HCT116 (cell line): ENCODE data around the gene TSC2. TPM values are rescaled to one million over a fixed set of nuclear protein-coding genes. Genes with fewer than 3 reads are reported as not detected.

Source experiments
- ATAC-seq: fragments of 200-7000 bp; cut with Tn5 transposase; 2 replicates; pipeline ENCODE4 v1.9.1; 2020; ENCODE audit warnings: mild to moderate bottlenecking, moderate library complexity
- BruUV-seq: library from RNA; stranded (reverse); fragments of 400-500 nt; replicated peaks from 2 replicates; lab custom pipeline; 2021; lab: Mats Ljungman, UMichigan
- CTCF ChIA-PET: fragments of 300-600 bp; sonication (Branson Sonifier 250); formaldehyde crosslinking; loops from one replicate; lab custom pipeline; 2021; ENCODE audit warnings: antibody characterized with exemption; lab: Charles Lee
- POLR2A ChIA-PET: fragments of 300-600, 350-600 bp; sonication (Branson Sonifier 250); formaldehyde crosslinking; loops from one replicate; lab custom pipeline; 2021; ENCODE audit warnings: antibody characterized with exemption; lab: Charles Lee
- RAD21 ChIA-PET, 2 experiments: fragments of 300-600 bp; sonication (Branson Sonifier 250); formaldehyde crosslinking; loops; one replicate each; lab custom pipeline; 2023; ENCODE audit warnings: low total read pairs in 2 of 2; ENCODE audit not compliant: uncharacterized antibody in 2 of 2, unreplicated experiment in 2 of 2, low non-redundant PET in 1 of 2; lab: Charles Lee
- DNase-seq: peaks from one replicate; pipeline ENCODE4 v3.0.0-alpha.2; 2010; ENCODE audit warnings: low read depth, low spot score
- H2AFZ ChIP-seq: fragments of 200-600 bp; shearing (Covaris generic), sonication (generic); 2 replicates; pipeline ENCODE4 v1.6.1; 2017; ENCODE audit warnings: low read depth, mixed run types, mixed read lengths, antibody characterized with exemption, low read length; ENCODE audit not compliant: poor library complexity, severe bottlenecking
- H3K27ac ChIP-seq: 2 replicates; pipeline ENCODE4 v1.5.1; 2012; ENCODE audit warnings: low read depth, low read length
- H3K27me3 ChIP-seq: fragments of 200-600 bp; sonication (generic); 2 replicates; pipeline ENCODE4 v1.6.1; 2016; ENCODE audit warnings: mixed run types, low read length, mixed read lengths; ENCODE audit not compliant: insufficient read depth
- H3K36me3 ChIP-seq, 2 experiments: fragments of 200-500 bp in 1 of 2; fragments of 200-600 bp in 1 of 2; sonication (Bioruptor generic) in 1 of 2; sonication (generic) in 1 of 2; 2 replicates each; pipeline versions ENCODE4 v1.5.1 to v1.6.1; 2014 to 2016; ENCODE audit warnings: low read length in 2 of 2, inconsistent platforms in 1 of 2, mixed read lengths in 1 of 2, mixed run types in 1 of 2; ENCODE audit not compliant: insufficient read depth in 2 of 2, control insufficient read depth in 1 of 2
- H3K4me1 ChIP-seq, 2 experiments: fragments of 200-600 bp in 1 of 2; sonication (generic) in 1 of 2; 2 replicates each; pipeline versions ENCODE4 v1.5.1 to v1.6.1; 2012 to 2017; ENCODE audit warnings: low read length in 2 of 2, inconsistent platforms in 1 of 2, mild to moderate bottlenecking in 1 of 2, mixed read lengths in 1 of 2, mixed run types in 1 of 2, moderate library complexity in 1 of 2; ENCODE audit not compliant: insufficient read depth in 2 of 2, control insufficient read depth in 1 of 2
- H3K4me2 ChIP-seq: fragments of 200-600 bp; sonication (generic); 2 replicates; pipeline ENCODE4 v1.6.1; 2017; ENCODE audit warnings: mixed run types, low read length, mixed read lengths
- H3K4me3 ChIP-seq, 2 experiments: fragments of 200-600 bp in 1 of 2; sonication (generic) in 1 of 2; replicated peaks in 1 of 2; 2 replicates each; pipeline ENCODE4 v1.5.1; 2011 to 2016; ENCODE audit warnings: low read length in 2 of 2, control low read depth in 1 of 2, low read depth in 1 of 2, mild to moderate bottlenecking in 1 of 2, mixed read lengths in 1 of 2, mixed run types in 1 of 2
- H3K79me2 ChIP-seq: fragments of 200-600 bp; sonication (generic); 2 replicates; pipeline ENCODE4 v1.6.1; 2017; ENCODE audit warnings: mild to moderate bottlenecking, mixed run types, low read length, moderate library complexity, mixed read lengths; ENCODE audit not compliant: insufficient read depth
- H3K9ac ChIP-seq: fragments of 200-600 bp; sonication (generic); 2 replicates; pipeline ENCODE4 v1.6.1; 2016; ENCODE audit warnings: low read length, mixed read lengths
- H3K9me2 ChIP-seq: fragments of 200-600 bp; sonication (generic), shearing (Covaris generic); 2 replicates; pipeline ENCODE4 v1.6.1; 2017; ENCODE audit warnings: mixed run types, mild to moderate bottlenecking, moderate library complexity; ENCODE audit not compliant: insufficient read depth
- H3K9me3 ChIP-seq, 2 experiments: fragments of 200-500 bp in 1 of 2; fragments of 200-600 bp in 1 of 2; sonication (Bioruptor generic) in 1 of 2; sonication (generic) in 1 of 2; 2 replicates each; pipeline ENCODE4 v1.6.1; 2014 to 2017; ENCODE audit warnings: low read length in 2 of 2, mixed read lengths in 2 of 2, inconsistent platforms in 1 of 2, low read depth in 1 of 2, mild to moderate bottlenecking in 1 of 2, mixed run types in 1 of 2, moderate library complexity in 1 of 2; ENCODE audit not compliant: control insufficient read depth in 1 of 2, insufficient read depth in 1 of 2
- H4K20me1 ChIP-seq: fragments of 200-600 bp; sonication (generic), shearing (Covaris generic); 2 replicates; pipeline ENCODE4 v1.6.1; 2017; ENCODE audit warnings: mixed run types, mild to moderate bottlenecking, moderate library complexity; ENCODE audit not compliant: insufficient read depth
- EGR1 ChIP-seq: IDR thresholded peaks from 2 replicates; pipeline ENCODE4 v1.6.1; 2012; ENCODE audit warnings: low read depth
- ELF1 ChIP-seq: IDR thresholded peaks from 2 replicates; pipeline ENCODE4 v1.6.1; 2012; ENCODE audit warnings: low read depth, borderline replicate concordance
- MAX ChIP-seq: IDR thresholded peaks from 2 replicates; pipeline ENCODE4 v1.6.1; 2012
- POLR2A ChIP-seq: IDR thresholded peaks from 2 replicates; pipeline ENCODE4 v1.7.0; 2011; ENCODE audit warnings: borderline replicate concordance; ENCODE audit not compliant: insufficient read depth, insufficient read length; ENCODE audit errors: extremely low read depth
- RAD21 ChIP-seq: IDR thresholded peaks from 2 replicates; pipeline ENCODE4 v1.6.1; 2012; ENCODE audit warnings: low read depth, mild to moderate bottlenecking
- SP1 ChIP-seq: IDR thresholded peaks from 2 replicates; pipeline ENCODE4 v1.6.1; 2012; ENCODE audit warnings: low read depth
- SRF ChIP-seq: IDR thresholded peaks from 2 replicates; pipeline ENCODE4 v1.6.1; 2012; ENCODE audit warnings: low read depth
- YY1 ChIP-seq: IDR thresholded peaks from 2 replicates; pipeline ENCODE4 v1.6.1; 2011; ENCODE audit warnings: low read length, low read depth, moderate library complexity, mild to moderate bottlenecking; ENCODE audit not compliant: insufficient replicate concordance; ENCODE audit errors: extremely low read depth
- ZBTB33 ChIP-seq: IDR thresholded peaks from 2 replicates; pipeline ENCODE4 v1.6.1; 2011; ENCODE audit warnings: mild to moderate bottlenecking, low read length, moderate library complexity; ENCODE audit not compliant: insufficient replicate concordance; ENCODE audit errors: extremely low read depth
- intact Hi-C: fragments of 100-400 bp; cut with micrococcal nuclease; formaldehyde crosslinking; loops from 2 replicates; pipeline ENCODE4 v1.10.0; 2022
- total RNA-seq: library from RNA; stranded (reverse); gene quantifications from one replicate; pipeline ENCODE4 v1.2.1, GENCODE V29; 2021; ENCODE audit not compliant: unreplicated experiment

TSC2 gene
- total RNA-seq, 1 experiment from 2014 or later: 74.1 TPM

- DNase-seq (no peak), ATAC-seq (no peak)
Measured at GRCh38 chr16:2008009-2008526, 39.7 kb upstream of the TSC2 start.

More at GRCh38 chr16:2008009-2008526, 39.7 kb upstream of the TSC2 start:
- TF ChIP-seq SRF (no peak), EGR1 (no peak), YY1 (no peak), MAX (no peak), RAD21 (no peak), ELF1 (no peak), ZBTB33 (no peak), POLR2A (no peak), SP1 (no peak)
- Histone ChIP-seq H2AFZ (no peak overlapping the region), H3K4me3 (peak overlapping the region; percentile 79 to 87), H3K27me3 (no peaks in the 10 kb centered on the region), H3K4me2 (peak overlapping the region; percentile 92), H3K36me3 (peaks cover 0 to 12% of the 10 kb centered on the region in 2 experiments; a peak in 2 of 4 replicates), H3K4me1 (peaks cover 28 to 62% of the 10 kb centered on the region in 2 experiments), H3K9me2 (no peaks in the 10 kb centered on the region), H3K9me3 (no peaks in the 10 kb centered on the region), H4K20me1 (peaks cover 9% of the 10 kb centered on the region; the same call in 1 of the 2 replicates), H3K9ac (peak overlapping the region; percentile 97), H3K27ac (peak overlapping the region; percentile 92), H3K79me2 (peaks cover 72% of the 10 kb centered on the region)
- TSS peak; percentile 81 for BruUV-seq
- ChIA-PET CTCF (interaction anchor here (1.2 kb wide), 1 partner anchor 132 kb away, joined by 5 read pairs; no protein-coding TSS in a partner anchor), RAD21 (interaction anchor here in 1 of 2 experiments (0.6 kb wide), 1 partner anchor 51 kb away, joined by 4 read pairs; no protein-coding TSS in a partner anchor), POLR2A (interaction anchor here (0.6 to 1.4 kb wide), 3 partner anchors 10 to 147 kb away, joined by 3 read pairs; partner anchors contain the start of genes NPW and TRAF7)
- intact Hi-C loops: no loop called here
